HG02885 (cell line): Measurements from ENCODE around the gene CATSPER3.
A peak's percentile ranks its signal among the peaks of the same experiment; 100 is the strongest.

Experiments
- ATAC-seq: cut with Tn5 transposase; IDR thresholded peaks from one replicate; pipeline ENCODE4 v1.9.1; 2021; ENCODE audit warnings: mild to moderate bottlenecking; ENCODE audit not compliant: unreplicated experiment, poor library complexity

Gene CATSPER3

GRCh38 chr5:135038813-135039270 is 71.1 kb downstream of the CATSPER3 start:
- no peak for ATAC-seq

DNA sequence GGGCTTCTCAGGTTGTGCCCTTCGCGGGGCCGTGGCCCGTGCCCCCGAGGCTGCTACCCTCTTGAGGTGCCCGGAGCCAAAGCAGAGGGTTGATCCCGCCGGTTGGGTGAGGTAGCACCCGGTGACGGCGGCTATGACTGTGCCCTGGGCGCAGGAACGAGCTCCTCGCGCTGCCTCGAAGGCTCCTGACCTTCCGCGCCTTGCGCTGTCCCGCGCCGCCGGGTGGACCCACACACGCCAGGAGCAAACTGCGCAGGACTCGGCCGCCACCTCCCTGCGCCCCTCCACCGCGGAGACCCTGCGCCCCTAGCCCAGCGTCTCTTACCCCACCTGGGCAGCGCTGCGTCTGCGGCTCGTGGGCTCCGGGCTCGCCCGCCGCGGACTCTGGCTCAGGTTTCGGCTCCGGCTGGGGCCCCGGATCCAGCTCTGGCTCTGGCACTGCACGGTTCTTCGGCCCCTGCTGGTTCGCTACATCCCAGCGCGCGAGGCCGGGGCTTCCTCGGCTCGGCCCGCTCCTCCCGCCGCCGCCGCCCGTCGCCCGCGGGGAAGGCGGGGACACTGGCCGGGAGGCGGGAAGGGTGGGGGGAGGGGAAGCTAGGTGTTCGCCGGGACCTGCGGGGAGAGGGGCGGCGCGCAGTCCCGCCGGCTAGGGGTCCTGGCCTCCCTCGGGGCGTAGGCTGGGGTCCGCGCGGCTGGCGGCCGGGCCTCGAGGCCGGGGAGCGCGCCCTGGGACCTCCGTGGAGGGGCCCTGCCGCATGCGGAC is 71.7 kb downstream of the CATSPER3 start:
- ATAC-seq = no peak

GRCh38 chr5:135040034-135040332 is 72.3 kb downstream of the CATSPER3 start:
- ATAC-seq = no peak

- ATAC-seq = no peak
Measured at GRCh38 chr5:135040333-135041144, 72.8 kb downstream of the CATSPER3 start.

DNA sequence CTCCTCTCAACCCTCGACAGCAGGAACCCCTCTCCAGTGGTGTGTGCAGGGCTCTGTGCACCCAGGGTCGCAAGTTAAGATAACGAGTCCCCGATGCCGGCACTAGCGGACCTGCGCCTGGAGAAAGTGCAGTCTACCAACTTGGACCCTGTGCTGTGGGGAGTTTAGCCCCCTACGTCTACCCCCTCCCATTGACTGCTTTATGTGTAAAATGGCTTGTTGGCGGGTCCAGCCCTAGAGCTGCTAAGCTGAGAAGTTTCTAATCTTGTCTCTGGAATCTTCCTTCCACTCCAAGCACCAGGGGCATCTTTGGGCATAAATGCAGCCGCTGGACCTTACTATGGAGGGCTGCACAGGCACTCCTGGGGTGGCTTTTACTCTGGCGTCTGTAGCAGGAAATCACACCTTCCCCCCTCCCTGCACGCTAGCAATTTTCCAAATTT is 73.5 kb downstream of the CATSPER3 start:
- no peak for ATAC-seq

DNA sequence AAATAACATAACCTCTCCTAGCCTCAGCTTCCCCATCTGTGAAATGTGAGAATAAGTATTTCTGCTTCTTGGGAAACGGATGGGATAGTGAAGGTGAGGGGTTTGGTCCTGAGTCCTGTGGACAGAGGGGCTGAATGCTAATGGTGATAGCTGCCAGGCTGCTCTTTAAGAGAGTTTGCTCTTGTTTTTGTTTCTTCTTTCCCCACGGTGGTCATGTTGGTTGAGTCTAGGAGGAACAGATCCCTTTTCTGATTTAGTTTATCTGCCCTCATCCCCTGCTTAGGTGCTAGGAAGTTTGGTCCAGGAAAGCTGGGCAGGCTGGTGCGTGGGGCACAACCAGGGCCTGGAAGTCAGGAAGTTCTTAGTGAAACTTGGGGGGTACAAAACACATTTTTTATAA is 74.0 kb downstream of the CATSPER3 start:
- no peak for ATAC-seq

DNA sequence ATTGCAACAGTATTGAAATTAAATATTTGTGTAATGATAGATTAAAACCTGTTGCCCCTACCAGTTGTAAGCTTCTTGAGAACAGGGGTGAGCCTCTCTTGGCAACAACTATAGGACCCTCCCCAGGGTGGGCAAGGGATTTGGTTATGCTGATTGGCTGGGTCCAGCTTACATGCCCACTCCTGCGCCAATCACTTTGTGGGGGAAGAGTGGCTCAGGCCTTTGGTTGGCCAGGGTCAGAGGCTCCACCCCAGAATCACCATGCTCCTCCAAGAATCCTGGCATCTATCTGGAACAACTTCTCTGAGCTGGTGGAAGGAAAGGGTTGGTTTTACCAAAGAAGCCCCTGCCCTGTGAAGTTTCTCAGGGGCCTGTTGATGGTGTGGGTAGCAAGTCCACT is 74.9 kb downstream of the CATSPER3 start:
- ATAC-seq = no peak

- no peak for ATAC-seq
Measured at GRCh38 chr5:135045488-135045887, 77.8 kb downstream of the CATSPER3 start.

- no peak for ATAC-seq
Measured at GRCh38 chr5:135046661-135047346, 79.1 kb downstream of the CATSPER3 start.

DNA sequence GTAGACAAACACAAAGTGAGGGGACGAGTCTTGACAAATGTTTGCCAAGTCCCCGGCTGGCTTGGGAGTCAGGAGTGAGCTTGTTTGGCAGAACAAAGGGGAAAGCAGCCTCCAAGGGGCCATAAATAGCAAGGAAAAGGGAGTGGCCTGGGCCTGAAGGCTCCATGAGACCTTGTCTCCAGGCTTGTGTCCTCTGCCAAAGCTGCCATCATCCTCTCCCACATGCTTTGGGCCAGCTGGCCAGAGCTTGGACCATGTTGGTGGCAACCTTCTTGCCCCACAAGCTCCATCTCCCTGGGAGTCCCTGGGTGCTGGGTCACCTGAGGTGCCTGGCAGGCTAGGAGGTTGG is 79.6 kb downstream of the CATSPER3 start:
- ATAC-seq = no peak

- no peak for ATAC-seq
Measured at GRCh38 chr5:135048286-135048685, 80.6 kb downstream of the CATSPER3 start.

- no peak for ATAC-seq
Measured at GRCh38 chr5:135048930-135049329, 81.2 kb downstream of the CATSPER3 start.

- ATAC-seq = no peak
Measured at GRCh38 chr5:135050244-135050767, 82.6 kb downstream of the CATSPER3 start.

GRCh38 chr5:135051399-135051798 is 83.7 kb downstream of the CATSPER3 start:
- no peak for ATAC-seq

DNA sequence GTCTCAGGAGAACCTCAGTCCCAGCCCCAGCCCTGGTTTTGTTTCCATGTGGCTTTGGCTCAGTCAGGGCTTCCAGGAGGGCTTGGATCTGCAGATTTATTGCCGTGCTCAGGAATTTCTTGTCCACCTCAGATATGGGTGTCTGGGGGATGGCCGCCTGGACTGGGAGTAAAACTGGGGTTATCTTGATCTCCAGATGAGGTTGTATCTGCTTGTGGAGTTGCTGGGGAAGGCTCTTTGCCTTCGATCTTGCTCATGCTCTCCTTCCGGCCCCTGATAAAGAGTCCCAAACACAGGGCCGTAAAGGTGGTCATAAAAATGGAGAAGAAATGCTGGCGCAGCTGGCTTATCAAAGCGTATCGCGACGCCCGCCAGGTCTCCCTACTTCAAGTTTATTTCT is 84.2 kb downstream of the CATSPER3 start:
- ATAC-seq = no peak

GRCh38 chr5:135052511-135053145 is 84.9 kb downstream of the CATSPER3 start:
- ATAC-seq = no peak

DNA sequence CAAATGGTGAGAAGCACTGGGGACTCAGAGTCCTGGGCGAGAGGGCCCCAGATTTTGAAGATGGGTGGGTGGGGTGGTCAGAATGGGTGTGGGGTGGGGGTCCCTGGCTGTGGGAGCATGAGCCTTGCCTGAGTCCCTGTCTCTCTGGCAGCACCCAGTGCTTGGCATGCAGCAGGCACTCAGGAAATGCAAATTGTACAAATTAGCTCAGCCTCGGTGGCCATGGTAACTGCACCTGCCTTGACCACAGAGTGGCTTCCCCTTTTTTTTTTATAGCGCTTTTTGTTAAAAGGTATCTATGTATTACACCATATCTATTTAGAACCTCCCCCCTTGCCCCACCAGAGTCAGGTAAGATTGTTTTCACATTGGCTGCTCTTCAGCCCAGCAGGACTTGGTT is 85.6 kb downstream of the CATSPER3 start:
- peak; percentile 93 for ATAC-seq

DNA sequence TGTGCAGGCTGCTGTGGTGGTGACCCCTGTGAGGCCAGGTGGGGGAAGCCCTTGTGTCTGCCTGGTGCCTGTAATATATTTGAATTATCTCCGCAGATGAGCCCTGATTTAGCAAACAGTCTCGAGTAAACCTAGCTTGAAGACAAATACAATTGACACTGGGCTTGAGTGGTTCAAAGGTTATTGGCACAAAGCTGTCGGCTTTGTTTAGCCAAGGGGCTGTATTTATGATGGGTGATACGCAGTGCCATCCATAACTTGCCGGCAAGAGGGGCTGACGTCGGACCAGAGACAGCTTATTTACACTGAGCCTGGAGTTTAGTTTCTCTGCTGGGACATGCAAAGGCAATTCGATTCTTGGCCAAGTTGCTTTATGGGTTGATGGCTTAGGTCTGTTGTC is 86.3 kb downstream of the CATSPER3 start:
- no peak for ATAC-seq

DNA sequence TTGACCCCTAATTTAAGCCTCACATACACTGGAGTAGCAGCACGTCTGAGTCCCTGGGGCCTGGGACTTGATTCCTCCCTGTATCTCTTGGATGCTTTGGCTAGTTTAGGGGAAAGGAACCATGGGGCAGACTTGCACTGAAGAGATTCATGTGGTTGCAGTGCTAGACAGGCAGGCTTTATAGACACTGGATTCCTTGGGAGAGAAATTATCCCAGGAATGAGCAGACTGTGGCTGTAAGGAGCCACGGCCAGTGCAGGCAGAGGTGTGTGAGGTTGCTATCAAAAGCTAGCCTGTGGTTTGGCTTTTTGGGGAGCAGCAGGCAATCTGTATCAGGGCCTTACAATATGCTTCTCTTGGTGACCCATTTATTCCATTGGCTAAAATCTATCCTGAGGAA is 86.8 kb downstream of the CATSPER3 start:
- no peak for ATAC-seq

DNA sequence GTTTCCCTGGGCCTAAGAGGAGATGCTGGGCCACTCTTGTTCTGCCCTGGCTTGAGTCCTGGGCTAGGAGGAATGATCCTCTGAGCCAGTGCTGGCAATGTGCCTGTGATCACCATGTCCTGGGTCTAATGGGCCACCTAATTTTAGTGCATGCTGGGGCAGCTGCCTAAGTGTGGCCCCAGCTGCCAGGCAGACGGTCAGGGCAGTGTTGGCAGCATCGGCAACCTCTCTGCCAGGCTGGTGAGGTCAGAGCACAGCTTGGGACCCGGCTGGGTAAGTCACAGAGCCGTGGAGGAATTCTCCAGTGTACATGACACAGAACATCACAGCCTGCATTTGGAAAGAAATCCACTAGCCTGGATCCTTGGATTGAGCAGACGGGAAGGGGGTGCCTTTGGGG is 87.7 kb downstream of the CATSPER3 start:
- no peak for ATAC-seq
